DND-41 (cell line): Measurements from ENCODE around the gene FOCAD.

ENCODE experiments used
- ATAC-seq: fragments of 200-7000 bp; cut with Tn5 transposase; 3 replicates; pipeline ENCODE4 v1.9.1; 2021; ENCODE audit warnings: low read depth; ENCODE audit not compliant: insufficient read depth
- DNase-seq: peaks from one replicate; pipeline ENCODE4 v3.0.0-alpha.2; 2020
- H2AFZ ChIP-seq: 2 replicates; pipeline ENCODE4 v1.6.0; 2012; ENCODE audit warnings: low read depth, low read length
- H3K27ac ChIP-seq: 2 replicates; pipeline ENCODE4 v1.5.1; 2012; ENCODE audit warnings: low read length, inconsistent platforms
- H3K27me3 ChIP-seq: fragments of 200-600 bp; sonication (generic); 2 replicates; pipeline ENCODE4 v1.6.0; 2012; ENCODE audit warnings: low read length, mild to moderate bottlenecking, inconsistent platforms; ENCODE audit not compliant: insufficient read depth, poor library complexity
- H3K36me3 ChIP-seq: 2 replicates; pipeline ENCODE4 v1.5.1; 2012; ENCODE audit warnings: low read length, inconsistent platforms; ENCODE audit not compliant: insufficient read depth
- H3K4me1 ChIP-seq: 2 replicates; pipeline ENCODE4 v1.5.1; 2012; ENCODE audit warnings: mild to moderate bottlenecking, low read length; ENCODE audit not compliant: insufficient read depth
- H3K4me2 ChIP-seq: 2 replicates; pipeline ENCODE4 v1.6.0; 2012; ENCODE audit warnings: mild to moderate bottlenecking, moderate library complexity, low read length, inconsistent platforms; ENCODE audit not compliant: insufficient read depth
- H3K4me3 ChIP-seq, 2 experiments: fragments of 200-600 bp in 1 of 2; shearing (Covaris generic) in 1 of 2; 2 replicates each; pipeline ENCODE4 v1.5.1; 2012 to 2016; ENCODE audit warnings: inconsistent platforms in 2 of 2, low read length in 2 of 2, mild to moderate bottlenecking in 2 of 2, low read depth in 1 of 2, moderate library complexity in 1 of 2
- H3K79me2 ChIP-seq: 2 replicates; pipeline ENCODE4 v1.6.0; 2012; ENCODE audit warnings: low read length, inconsistent platforms; ENCODE audit not compliant: insufficient read depth
- H3K9ac ChIP-seq: 2 replicates; pipeline ENCODE4 v1.6.0; 2012; ENCODE audit warnings: low read depth, mild to moderate bottlenecking, inconsistent platforms, low read length, moderate library complexity
- H3K9me3 ChIP-seq: 2 replicates; pipeline ENCODE4 v1.5.1; 2012; ENCODE audit warnings: low read length, moderate library complexity, mild to moderate bottlenecking, inconsistent platforms; ENCODE audit not compliant: insufficient read depth, severe bottlenecking
- H4K20me1 ChIP-seq: 2 replicates; pipeline ENCODE4 v1.6.0; 2012; ENCODE audit warnings: low read length; ENCODE audit not compliant: insufficient read depth
- EZH2 ChIP-seq: IDR thresholded peaks from 3 replicates; pipeline ENCODE4 v1.6.1; 2012; ENCODE audit warnings: borderline replicate concordance, low read depth, mild to moderate bottlenecking, moderate library complexity, low read length, inconsistent platforms; ENCODE audit not compliant: severe bottlenecking
- TF ChIP-seq, protein P1 (sequence below): IDR thresholded peaks from 2 replicates; pipeline ENCODE4 v1.5.1; 2012; ENCODE audit warnings: borderline replicate concordance, low read length, moderate library complexity, mild to moderate bottlenecking; ENCODE audit not compliant: poor library complexity, severe bottlenecking; ENCODE audit errors: extremely low read depth

The FOCAD gene

DNA sequence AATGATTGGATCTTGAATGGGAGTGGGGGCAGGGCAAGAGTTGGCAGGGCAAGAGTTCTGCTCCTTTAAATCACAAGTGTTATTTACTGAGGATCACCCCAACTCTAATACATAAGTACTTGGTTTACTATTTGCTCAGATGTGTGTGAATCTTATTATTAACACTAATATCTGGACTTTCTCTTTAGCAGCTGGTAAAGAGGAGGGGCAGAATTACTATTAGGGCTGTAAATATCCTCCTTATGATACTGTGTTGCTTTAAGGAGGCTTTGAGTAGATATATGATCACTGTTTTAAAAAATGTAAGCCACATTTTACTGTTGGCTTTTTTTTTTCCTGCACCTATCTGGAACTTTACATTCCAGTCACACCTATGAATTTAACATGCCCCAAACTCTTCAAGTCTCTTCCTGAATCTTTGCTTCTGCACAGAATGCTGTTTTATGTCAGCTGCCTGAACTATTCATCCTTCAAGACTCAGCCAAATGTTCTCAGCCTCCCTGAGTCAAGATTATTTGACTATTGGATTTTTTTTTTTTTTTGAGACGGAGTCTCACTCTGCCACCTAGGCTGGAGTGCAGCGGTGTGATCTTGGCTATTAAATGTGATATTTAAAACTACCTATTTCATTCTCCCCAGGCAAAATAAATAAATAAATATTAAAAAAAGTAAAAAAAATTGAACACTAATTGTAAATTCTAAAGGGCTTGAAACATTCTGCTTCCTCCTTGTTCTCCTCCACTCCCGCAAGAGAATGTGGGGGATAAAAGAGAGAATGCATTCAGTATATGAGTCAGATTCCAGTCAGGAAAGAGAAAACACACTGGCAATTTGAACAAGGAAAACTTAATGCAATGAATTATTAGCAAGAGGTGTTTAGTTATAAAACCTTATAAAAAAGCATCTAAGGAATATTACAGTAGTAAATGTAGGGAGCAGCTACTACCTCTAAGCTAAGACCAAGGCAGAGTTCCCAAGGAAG lies 99.3 kb downstream of the FOCAD start:
- H4K20me1 ChIP-seq: no peaks in the 10 kb centered on the region
- no peaks in the 10 kb centered on the region for H3K9me3 ChIP-seq
- no peak overlapping the region for H3K9ac ChIP-seq
- ATAC-seq (no peak), DNase-seq (no peak)
- H3K36me3 ChIP-seq: peaks cover 15% of the 10 kb centered on the region; the same call in 1 of the 2 replicates
- no peak overlapping the region for H2AFZ ChIP-seq
- no peaks in the 10 kb centered on the region for H3K79me2 ChIP-seq
- H3K4me2 ChIP-seq: no peak overlapping the region
- no peak overlapping the region for H3K27ac ChIP-seq
- no peak overlapping the region for H3K4me3 ChIP-seq
- H3K4me1 ChIP-seq: no peaks in the 10 kb centered on the region
- H3K27me3 ChIP-seq: no peaks in the 10 kb centered on the region
- no peak for TF ChIP-seq EZH2
- TF ChIP-seq, protein P1, sequence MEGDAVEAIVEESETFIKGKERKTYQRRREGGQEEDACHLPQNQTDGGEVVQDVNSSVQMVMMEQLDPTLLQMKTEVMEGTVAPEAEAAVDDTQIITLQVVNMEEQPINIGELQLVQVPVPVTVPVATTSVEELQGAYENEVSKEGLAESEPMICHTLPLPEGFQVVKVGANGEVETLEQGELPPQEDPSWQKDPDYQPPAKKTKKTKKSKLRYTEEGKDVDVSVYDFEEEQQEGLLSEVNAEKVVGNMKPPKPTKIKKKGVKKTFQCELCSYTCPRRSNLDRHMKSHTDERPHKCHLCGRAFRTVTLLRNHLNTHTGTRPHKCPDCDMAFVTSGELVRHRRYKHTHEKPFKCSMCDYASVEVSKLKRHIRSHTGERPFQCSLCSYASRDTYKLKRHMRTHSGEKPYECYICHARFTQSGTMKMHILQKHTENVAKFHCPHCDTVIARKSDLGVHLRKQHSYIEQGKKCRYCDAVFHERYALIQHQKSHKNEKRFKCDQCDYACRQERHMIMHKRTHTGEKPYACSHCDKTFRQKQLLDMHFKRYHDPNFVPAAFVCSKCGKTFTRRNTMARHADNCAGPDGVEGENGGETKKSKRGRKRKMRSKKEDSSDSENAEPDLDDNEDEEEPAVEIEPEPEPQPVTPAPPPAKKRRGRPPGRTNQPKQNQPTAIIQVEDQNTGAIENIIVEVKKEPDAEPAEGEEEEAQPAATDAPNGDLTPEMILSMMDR: no peak

DNA sequence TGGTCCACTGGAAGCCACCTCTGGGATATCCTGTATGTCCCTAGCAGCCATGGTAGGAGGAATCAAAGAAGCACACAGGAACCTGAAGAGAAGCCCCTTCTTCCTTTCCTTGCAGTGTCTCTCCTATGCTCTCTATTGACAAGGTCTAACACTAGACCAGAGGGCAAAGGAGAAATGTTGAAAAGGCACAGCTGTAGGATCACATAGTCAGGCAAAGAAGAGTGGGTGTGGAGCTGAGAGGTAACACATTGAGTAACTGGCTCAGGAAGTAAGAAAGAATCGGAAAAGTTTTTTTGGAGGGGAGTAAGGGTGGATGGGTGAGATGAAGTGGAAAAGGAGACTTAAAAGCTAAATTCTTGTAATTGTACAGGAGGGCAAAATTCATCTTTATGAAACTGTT lies 100.1 kb downstream of the FOCAD start:
- Histone ChIP-seq H3K9me3 (no peaks in the 10 kb centered on the region), H3K27ac (no peak overlapping the region), H3K79me2 (no peaks in the 10 kb centered on the region), H3K4me1 (no peaks in the 10 kb centered on the region), H3K4me2 (no peak overlapping the region), H3K27me3 (no peaks in the 10 kb centered on the region), H3K9ac (no peak overlapping the region), H3K36me3 (peaks cover 15% of the 10 kb centered on the region; the same call in 1 of the 2 replicates), H4K20me1 (no peaks in the 10 kb centered on the region), H3K4me3 (no peak overlapping the region), H2AFZ (no peak overlapping the region)
- TF ChIP-seq EZH2: no peak
- TF ChIP-seq, protein P1: no peak
- no peak for DNase-seq
- no peak for ATAC-seq

DNA sequence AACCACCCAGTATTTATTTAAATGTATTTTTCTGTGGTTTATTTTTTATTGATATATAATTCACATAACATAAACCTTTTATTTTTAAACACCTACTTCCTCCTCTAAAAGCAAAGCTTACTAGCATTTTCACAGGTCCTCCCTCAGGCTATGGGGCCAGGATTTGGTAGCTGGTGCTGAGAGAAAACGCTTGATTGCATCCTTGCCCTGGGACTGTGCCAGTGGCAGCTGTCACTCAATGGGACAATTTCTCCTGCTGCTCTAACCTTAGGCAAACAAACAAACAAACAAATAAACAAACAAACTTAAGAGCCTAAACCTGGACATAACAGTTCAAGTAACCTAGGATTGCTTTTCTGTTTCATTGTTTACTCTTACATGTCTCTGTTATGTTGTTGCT lies 102.7 kb downstream of the FOCAD start:
- Histone ChIP-seq H3K27me3 (no peaks in the 10 kb centered on the region), H3K79me2 (no peaks in the 10 kb centered on the region), H4K20me1 (no peaks in the 10 kb centered on the region), H3K27ac (no peak overlapping the region), H3K36me3 (peaks cover 31% of the 10 kb centered on the region), H3K9ac (no peak overlapping the region), H3K9me3 (no peaks in the 10 kb centered on the region), H3K4me1 (no peaks in the 10 kb centered on the region), H3K4me3 (no peak overlapping the region), H3K4me2 (no peak overlapping the region), H2AFZ (no peak overlapping the region)
- DNase-seq (no peak), ATAC-seq (no peak)
- TF ChIP-seq EZH2: no peak
- TF ChIP-seq, protein P1: no peak
